Measurements from ENCODE around the gene RAB4B. TPM values are rescaled to one million over a fixed set of nuclear protein-coding genes. Genes with fewer than 3 reads are reported as not detected.
A peak's percentile ranks its signal among the peaks of the same experiment; 100 is the strongest.

Gene RAB4B
- total and polyA plus RNA-seq, 2 experiments from 2014 or later: 27.4 to 29.0 TPM

DNA sequence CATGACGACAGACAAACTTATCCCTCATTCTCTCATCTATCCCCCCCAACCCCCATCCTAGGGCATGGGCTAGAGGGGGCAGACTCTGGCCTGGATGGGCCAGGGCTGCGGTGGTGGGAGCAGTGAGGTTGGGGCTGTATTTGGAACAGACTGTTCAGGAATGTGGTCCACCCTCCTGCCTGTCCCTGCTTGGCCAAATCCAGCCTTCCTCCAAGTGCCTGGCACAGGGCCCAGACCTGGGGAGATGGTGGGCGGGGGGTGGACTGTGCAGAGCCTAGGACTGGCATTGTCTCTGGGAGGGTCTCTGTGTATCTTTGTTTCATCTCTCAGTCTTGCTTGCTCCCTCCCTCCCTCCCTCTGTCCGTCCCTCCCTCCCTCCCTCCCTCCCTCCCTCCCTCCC, 35.1 kb downstream of the RAB4B start:
- H3K9me3 Mint-ChIP-seq: no peaks in the 10 kb centered on the region; the same call in 2 of the 3 replicates
- Histone ChIP-seq H3K4me2 (no peak overlapping the region), H4K20me1 (replicated peaks; ENCODE audit: insufficient read depth) (peaks cover under 1% of the 10 kb centered on the region; the same call in 1 of the 2 replicates), H3K9me2 (ENCODE audit: insufficient read depth) (no peaks in the 10 kb centered on the region), H3K27me3 (ENCODE audit: insufficient read depth) (peaks cover 26% of the 10 kb centered on the region), H3K79me2 (replicated peaks; ENCODE audit: insufficient read depth) (peaks cover under 1% of the 10 kb centered on the region; the same call in 1 of the 2 replicates), H2AFZ (no peak overlapping the region), H3K4me3 (no peak overlapping the region), H3K36me3 (ENCODE audit: insufficient read depth) (no peaks in the 10 kb centered on the region), H3K4me1 (ENCODE audit: insufficient read depth) (peaks cover 8% of the 10 kb centered on the region; the same call in 1 of the 2 replicates), H3K27ac (ENCODE audit: low read depth) (no peak overlapping the region), H3F3A (replicated peaks; ENCODE audit: low read depth) (peaks cover 12% of the 10 kb centered on the region)
- H3K4me1 Mint-ChIP-seq: peaks cover 30% of the 10 kb centered on the region
- DNase-seq (ENCODE audit: low spot score) (no peak), ATAC-seq (no peak)
- H3K36me3 Mint-ChIP-seq (ENCODE audit: low read depth): peaks cover 12% of the 10 kb centered on the region
- H3K27me3 Mint-ChIP-seq (ENCODE audit: insufficient read depth, low read depth, poor library complexity): peaks cover 22% of the 10 kb centered on the region
- TF ChIP-seq REST (IDR thresholded peaks at IDR 0.05; ENCODE audit: unreplicated experiment) (no peak), EZH2 (IDR thresholded peaks at IDR 0.05; ENCODE audit: low read depth, unreplicated experiment) (no peak)
- TF ChIP-seq, protein P1, sequence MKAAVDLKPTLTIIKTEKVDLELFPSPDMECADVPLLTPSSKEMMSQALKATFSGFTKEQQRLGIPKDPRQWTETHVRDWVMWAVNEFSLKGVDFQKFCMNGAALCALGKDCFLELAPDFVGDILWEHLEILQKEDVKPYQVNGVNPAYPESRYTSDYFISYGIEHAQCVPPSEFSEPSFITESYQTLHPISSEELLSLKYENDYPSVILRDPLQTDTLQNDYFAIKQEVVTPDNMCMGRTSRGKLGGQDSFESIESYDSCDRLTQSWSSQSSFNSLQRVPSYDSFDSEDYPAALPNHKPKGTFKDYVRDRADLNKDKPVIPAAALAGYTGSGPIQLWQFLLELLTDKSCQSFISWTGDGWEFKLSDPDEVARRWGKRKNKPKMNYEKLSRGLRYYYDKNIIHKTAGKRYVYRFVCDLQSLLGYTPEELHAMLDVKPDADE (IDR thresholded peaks at IDR 0.05): no peak
- no peak overlapping the region for H3K27ac Mint-ChIP-seq
- peak overlapping the region; percentile 83; the same call in 2 of the 3 replicates for H3K4me3 Mint-ChIP-seq

- Histone ChIP-seq H2AFZ (no peak overlapping the region), H3K36me3 (ENCODE audit: insufficient read depth) (no peaks in the 10 kb centered on the region), H3K79me2 (replicated peaks; ENCODE audit: insufficient read depth) (no peaks in the 10 kb centered on the region), H3K4me2 (no peak overlapping the region), H3K4me1 (ENCODE audit: insufficient read depth) (peaks cover 8% of the 10 kb centered on the region; the same call in 1 of the 2 replicates), H3K27ac (ENCODE audit: low read depth) (no peak overlapping the region), H3K4me3 (no peak overlapping the region), H3F3A (replicated peaks; ENCODE audit: low read depth) (peaks cover 3% of the 10 kb centered on the region; the same call in 1 of the 2 replicates), H4K20me1 (replicated peaks; ENCODE audit: insufficient read depth) (no peaks in the 10 kb centered on the region), H3K27me3 (ENCODE audit: insufficient read depth) (peaks cover 26% of the 10 kb centered on the region), H3K9me2 (ENCODE audit: insufficient read depth) (no peaks in the 10 kb centered on the region)
- Mint-ChIP-seq H3K36me3 (ENCODE audit: low read depth) (no peaks in the 10 kb centered on the region; the same call in 2 of the 3 replicates), H3K27ac (no peak overlapping the region), H3K4me3 (no peak overlapping the region), H3K4me1 (peaks cover 31% of the 10 kb centered on the region), H3K27me3 (ENCODE audit: insufficient read depth, low read depth, poor library complexity) (peaks cover 24% of the 10 kb centered on the region), H3K9me3 (no peaks in the 10 kb centered on the region; the same call in 2 of the 3 replicates)
- TF ChIP-seq, protein P2, sequence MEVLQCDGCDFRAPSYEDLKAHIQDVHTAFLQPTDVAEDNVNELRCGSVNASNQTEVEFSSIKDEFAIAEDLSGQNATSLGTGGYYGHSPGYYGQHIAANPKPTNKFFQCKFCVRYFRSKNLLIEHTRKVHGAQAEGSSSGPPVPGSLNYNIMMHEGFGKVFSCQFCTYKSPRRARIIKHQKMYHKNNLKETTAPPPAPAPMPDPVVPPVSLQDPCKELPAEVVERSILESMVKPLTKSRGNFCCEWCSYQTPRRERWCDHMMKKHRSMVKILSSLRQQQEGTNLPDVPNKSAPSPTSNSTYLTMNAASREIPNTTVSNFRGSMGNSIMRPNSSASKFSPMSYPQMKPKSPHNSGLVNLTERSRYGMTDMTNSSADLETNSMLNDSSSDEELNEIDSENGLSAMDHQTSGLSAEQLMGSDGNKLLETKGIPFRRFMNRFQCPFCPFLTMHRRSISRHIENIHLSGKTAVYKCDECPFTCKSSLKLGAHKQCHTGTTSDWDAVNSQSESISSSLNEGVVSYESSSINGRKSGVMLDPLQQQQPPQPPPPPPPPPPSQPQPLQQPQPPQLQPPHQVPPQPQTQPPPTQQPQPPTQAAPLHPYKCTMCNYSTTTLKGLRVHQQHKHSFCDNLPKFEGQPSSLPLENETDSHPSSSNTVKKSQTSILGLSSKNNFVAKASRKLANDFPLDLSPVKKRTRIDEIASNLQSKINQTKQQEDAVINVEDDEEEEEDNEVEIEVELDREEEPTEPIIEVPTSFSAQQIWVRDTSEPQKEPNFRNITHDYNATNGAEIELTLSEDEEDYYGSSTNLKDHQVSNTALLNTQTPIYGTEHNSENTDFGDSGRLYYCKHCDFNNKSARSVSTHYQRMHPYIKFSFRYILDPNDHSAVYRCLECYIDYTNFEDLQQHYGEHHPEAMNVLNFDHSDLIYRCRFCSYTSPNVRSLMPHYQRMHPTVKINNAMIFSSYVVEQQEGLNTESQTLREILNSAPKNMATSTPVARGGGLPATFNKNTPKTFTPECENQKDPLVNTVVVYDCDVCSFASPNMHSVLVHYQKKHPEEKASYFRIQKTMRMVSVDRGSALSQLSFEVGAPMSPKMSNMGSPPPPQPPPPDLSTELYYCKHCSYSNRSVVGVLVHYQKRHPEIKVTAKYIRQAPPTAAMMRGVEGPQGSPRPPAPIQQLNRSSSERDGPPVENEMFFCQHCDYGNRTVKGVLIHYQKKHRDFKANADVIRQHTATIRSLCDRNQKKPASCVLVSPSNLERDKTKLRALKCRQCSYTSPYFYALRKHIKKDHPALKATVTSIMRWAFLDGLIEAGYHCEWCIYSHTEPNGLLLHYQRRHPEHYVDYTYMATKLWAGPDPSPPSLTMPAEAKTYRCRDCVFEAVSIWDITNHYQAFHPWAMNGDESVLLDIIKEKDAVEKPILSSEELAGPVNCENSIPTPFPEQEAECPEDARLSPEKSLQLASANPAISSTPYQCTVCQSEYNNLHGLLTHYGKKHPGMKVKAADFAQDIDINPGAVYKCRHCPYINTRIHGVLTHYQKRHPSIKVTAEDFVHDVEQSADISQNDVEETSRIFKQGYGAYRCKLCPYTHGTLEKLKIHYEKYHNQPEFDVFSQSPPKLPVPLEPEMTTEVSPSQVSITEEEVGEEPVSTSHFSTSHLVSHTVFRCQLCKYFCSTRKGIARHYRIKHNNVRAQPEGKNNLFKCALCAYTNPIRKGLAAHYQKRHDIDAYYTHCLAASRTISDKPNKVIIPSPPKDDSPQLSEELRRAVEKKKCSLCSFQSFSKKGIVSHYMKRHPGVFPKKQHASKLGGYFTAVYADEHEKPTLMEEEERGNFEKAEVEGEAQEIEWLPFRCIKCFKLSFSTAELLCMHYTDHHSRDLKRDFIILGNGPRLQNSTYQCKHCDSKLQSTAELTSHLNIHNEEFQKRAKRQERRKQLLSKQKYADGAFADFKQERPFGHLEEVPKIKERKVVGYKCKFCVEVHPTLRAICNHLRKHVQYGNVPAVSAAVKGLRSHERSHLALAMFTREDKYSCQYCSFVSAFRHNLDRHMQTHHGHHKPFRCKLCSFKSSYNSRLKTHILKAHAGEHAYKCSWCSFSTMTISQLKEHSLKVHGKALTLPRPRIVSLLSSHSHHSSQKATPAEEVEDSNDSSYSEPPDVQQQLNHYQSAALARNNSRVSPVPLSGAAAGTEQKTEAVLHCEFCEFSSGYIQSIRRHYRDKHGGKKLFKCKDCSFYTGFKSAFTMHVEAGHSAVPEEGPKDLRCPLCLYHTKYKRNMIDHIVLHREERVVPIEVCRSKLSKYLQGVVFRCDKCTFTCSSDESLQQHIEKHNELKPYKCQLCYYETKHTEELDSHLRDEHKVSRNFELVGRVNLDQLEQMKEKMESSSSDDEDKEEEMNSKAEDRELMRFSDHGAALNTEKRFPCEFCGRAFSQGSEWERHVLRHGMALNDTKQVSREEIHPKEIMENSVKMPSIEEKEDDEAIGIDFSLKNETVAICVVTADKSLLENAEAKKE (CRISPR knock-in tag; IDR thresholded peaks at IDR 0.05): no peak
- no peak for TF ChIP-seq ZNF331 (CRISPR knock-in tag; IDR thresholded peaks at IDR 0.05; ENCODE audit: low read depth)
- TF ChIP-seq, protein P1 (IDR thresholded peaks at IDR 0.05): no peak
- DNase-seq (ENCODE audit: low spot score) (no peak), ATAC-seq (no peak)
Observed at GRCh38 chr19:40815223-40815622, 37.2 kb downstream of the RAB4B start.
